GM12873 (cell line): ENCODE measurements around the gene KIF18B.

Source experiments
- CTCF ChIP-seq: IDR thresholded peaks from 2 replicates; pipeline ENCODE4 v1.5.1; 2012; ENCODE audit warnings: low read depth, mild to moderate bottlenecking, moderate library complexity, low read length, control low read depth; ENCODE audit not compliant: insufficient read depth; ENCODE audit errors: missing control alignments

The KIF18B gene

DNA sequence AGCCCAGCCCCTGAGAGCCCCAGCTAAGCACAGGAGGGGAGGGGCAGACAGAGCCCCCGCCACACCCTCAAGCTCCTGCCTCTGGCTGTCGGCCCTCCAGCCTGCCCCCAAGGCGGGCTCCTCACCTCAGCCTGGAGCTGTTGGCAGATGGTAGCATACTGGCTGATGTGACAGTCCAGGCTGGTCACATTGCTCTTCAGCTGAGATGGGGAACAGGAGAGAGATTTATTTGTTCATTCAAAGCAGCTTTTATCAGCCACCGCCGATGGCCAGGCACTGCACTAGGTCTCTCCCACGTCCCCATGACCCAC is 14.8 kb downstream of the KIF18B start:
- TF ChIP-seq CTCF = no peak

- no peak for TF ChIP-seq CTCF
Observed at GRCh38 chr17:44932096-44932786, 15.3 kb downstream of the KIF18B start.

- TF ChIP-seq CTCF = no peak
Observed at GRCh38 chr17:44931376-44931775, 16.2 kb downstream of the KIF18B start.

- no peak for TF ChIP-seq CTCF
Observed at GRCh38 chr17:44930667-44931066, 16.9 kb downstream of the KIF18B start.

GRCh38 chr17:44928950-44929720 is 18.4 kb downstream of the KIF18B start:
- no peak for TF ChIP-seq CTCF

GRCh38 chr17:44928136-44928535 is 19.4 kb downstream of the KIF18B start:
- TF ChIP-seq CTCF = no peak

DNA sequence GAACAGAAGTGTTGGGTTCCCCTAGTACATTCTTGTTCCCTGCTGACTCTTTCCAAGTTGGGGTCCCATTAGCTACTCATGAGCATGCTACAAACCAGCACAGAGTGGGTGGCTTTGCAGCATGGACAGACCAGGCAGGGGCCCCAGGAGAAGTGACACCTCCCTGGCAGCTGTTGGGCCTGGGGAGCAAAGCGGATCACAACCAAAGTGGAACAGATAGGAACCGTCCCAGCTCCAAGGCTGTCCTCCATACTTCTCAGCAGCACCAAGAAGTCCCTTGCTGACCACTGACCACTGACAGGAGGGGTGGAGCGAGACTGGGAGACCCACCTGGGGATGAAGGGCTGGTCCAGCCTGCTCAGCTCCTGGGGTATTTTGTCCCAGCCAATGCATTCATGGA is 19.9 kb downstream of the KIF18B start:
- no peak for TF ChIP-seq CTCF
